RWPE1 (cell line): ENCODE measurements around the gene DCAF15.

ENCODE experiments used
- CTCF ChIA-PET: fragments of 350-600 bp; sonication (Branson Sonifier 250); formaldehyde crosslinking; extraction: SDS; loops from one replicate; lab custom pipeline; 2021; lab: Yijun Ruan, JAX
- POLR2A ChIA-PET: fragments of 400-600 bp; formaldehyde crosslinking; extraction: SDS; loops from one replicate; lab custom pipeline; 2020; ENCODE audit warnings: antibody characterized with exemption; ENCODE audit not compliant: low non-redundant PET; lab: Yijun Ruan, JAX
- DNase-seq: peaks from one replicate; pipeline ENCODE4 v3.0.0; 2012; ENCODE audit warnings: low spot score
- H3K27ac ChIP-seq: fragments of 450-650 bp; 2 replicates; pipeline ENCODE4 v1.5.1; 2017
- CTCF ChIP-seq: fragments of 450-650 bp; conservative IDR thresholded peaks from 2 replicates; pipeline ENCODE4 v1.5.1; 2017; ENCODE audit warnings: low read depth, mild to moderate bottlenecking

The DCAF15 gene

GRCh38 chr19:13981988-13982501 is 29.7 kb downstream of the DCAF15 start:
- ChIA-PET POLR2A (no interaction called here), CTCF (interaction anchor here (0.6 to 1.0 kb wide), 2 partner anchors 91 to 101 kb away, joined by 4 to 5 read pairs; no protein-coding TSS in a partner anchor)
- DNase-seq: no peak
- TF ChIP-seq CTCF: no peak
- H3K27ac ChIP-seq: peak overlapping the region; percentile 3; the same call in 1 of the 2 replicates

- ChIA-PET CTCF (interaction anchor here (0.6 kb wide), 1 partner anchor 102 kb away, joined by 4 read pairs; no protein-coding TSS in a partner anchor), POLR2A (no interaction called here)
- no peak for TF ChIP-seq CTCF
- no peak for DNase-seq
- peak overlapping the region; percentile 19; the same call in 1 of the 2 replicates for H3K27ac ChIP-seq
These were observed 30.5 kb downstream of the DCAF15 start for GRCh38 chr19:13982773-13983172.

GRCh38 chr19:13983213-13983889 is 31.0 kb downstream of the DCAF15 start:
- H3K27ac ChIP-seq: peak overlapping the region; percentile 19; the same call in 1 of the 2 replicates
- no peak for TF ChIP-seq CTCF
- ChIA-PET POLR2A (no interaction called here), CTCF (no interaction called here)
- no peak for DNase-seq

GRCh38 chr19:13984186-13984585 is 31.9 kb downstream of the DCAF15 start:
- H3K27ac ChIP-seq: no peak overlapping the region
- POLR2A ChIA-PET: no interaction called here
- no peak for DNase-seq
- TF ChIP-seq CTCF: no peak
- CTCF ChIA-PET: no interaction called here

GRCh38 chr19:13984875-13985741 is 32.8 kb downstream of the DCAF15 start:
- no peak for TF ChIP-seq CTCF
- no peak for DNase-seq
- POLR2A ChIA-PET: no interaction called here
- peak overlapping the region; percentile 38 for H3K27ac ChIP-seq
- CTCF ChIA-PET: interaction anchor here (0.7 kb wide), 1 partner anchor 619 kb away, joined by 3 read pairs; no protein-coding TSS in a partner anchor

- no peak for DNase-seq
- CTCF ChIA-PET: interaction anchor here (0.7 kb wide), 1 partner anchor 620 kb away, joined by 3 read pairs; no protein-coding TSS in a partner anchor
These were observed 33.5 kb downstream of the DCAF15 start for GRCh38 chr19:13985771-13986347.

More at GRCh38 chr19:13985771-13986347, 33.5 kb downstream of the DCAF15 start:
- POLR2A ChIA-PET: no interaction called here
- peak overlapping the region; percentile 38 for H3K27ac ChIP-seq
- no peak for TF ChIP-seq CTCF
